ENCODE data around the gene ABCG5. TPM values are rescaled to one million over a fixed set of nuclear protein-coding genes. Genes with fewer than 3 reads are reported as not detected.

The ABCG5 gene
- total and polyA plus RNA-seq, 2 of the 4 experiments (the other 2 are of a cell fraction) = not detected

DNA sequence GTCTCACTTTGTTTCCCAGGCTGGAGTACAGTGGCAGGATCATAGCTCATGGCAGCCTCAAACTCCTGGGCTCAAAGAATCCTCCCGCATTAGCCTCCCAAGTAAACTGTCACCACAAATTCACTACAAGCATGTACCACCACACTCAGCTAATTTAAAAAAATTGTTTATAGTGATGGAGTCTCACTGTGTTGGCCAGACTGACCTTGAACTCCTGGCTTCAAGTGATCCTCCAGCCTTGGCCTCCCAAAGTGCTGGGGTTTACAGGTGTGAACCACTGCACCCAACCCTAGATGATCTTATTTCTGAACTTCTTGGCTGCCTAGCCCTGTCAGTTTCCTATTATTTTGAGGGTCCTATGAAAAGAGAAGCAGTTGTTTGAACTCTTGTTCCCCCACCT lies 50.0 kb downstream of the ABCG5 start:
- H4K5ac ChIP-seq (ENCODE audit: low read depth, low read length) = no peak overlapping the region
- BruUV-seq (replicated peaks) = no TSS peak
- no peak overlapping the region for H3K23ac ChIP-seq (ENCODE audit: low read depth, low read length)
- H3K14ac ChIP-seq (replicated peaks; ENCODE audit: low read depth, low read length) = no peak overlapping the region
- H3K9me3 ChIP-seq (ENCODE audit: control insufficient read depth, insufficient read depth, low read length) = no peaks in the 10 kb centered on the region
- no peaks in the 10 kb centered on the region for H4K20me1 ChIP-seq (ENCODE audit: insufficient read depth, low read length)
- H2BK15ac ChIP-seq (ENCODE audit: low read depth, low read length) = no peak overlapping the region
- no peaks in the 10 kb centered on the region for H3K79me1 ChIP-seq (ENCODE audit: low read depth in 1 of 2, low read length in 2 of 2)
- no peak overlapping the region for H3K18ac ChIP-seq (ENCODE audit: low read depth, low read length)
- TF ChIP-seq MAZ (IDR thresholded peaks at IDR 0.05; ENCODE audit: borderline replicate concordance, low read depth, low read length) = no peak
- TF ChIP-seq, protein P1, sequence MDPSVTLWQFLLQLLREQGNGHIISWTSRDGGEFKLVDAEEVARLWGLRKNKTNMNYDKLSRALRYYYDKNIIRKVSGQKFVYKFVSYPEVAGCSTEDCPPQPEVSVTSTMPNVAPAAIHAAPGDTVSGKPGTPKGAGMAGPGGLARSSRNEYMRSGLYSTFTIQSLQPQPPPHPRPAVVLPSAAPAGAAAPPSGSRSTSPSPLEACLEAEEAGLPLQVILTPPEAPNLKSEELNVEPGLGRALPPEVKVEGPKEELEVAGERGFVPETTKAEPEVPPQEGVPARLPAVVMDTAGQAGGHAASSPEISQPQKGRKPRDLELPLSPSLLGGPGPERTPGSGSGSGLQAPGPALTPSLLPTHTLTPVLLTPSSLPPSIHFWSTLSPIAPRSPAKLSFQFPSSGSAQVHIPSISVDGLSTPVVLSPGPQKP (IDR thresholded peaks at IDR 0.05; ENCODE audit: borderline replicate concordance, low read depth, low read length) = no peak
- no peak for TF ChIP-seq MXI1 (IDR thresholded peaks at IDR 0.05; ENCODE audit: borderline replicate concordance, low read depth, low read length)
- TF ChIP-seq RCOR1 (IDR thresholded peaks at IDR 0.05; ENCODE audit: insufficient replicate concordance, low read length) = no peak
- no peak for TF ChIP-seq RAD21 (IDR thresholded peaks at IDR 0.05; ENCODE audit: low read length)
- TF ChIP-seq, protein P2, sequence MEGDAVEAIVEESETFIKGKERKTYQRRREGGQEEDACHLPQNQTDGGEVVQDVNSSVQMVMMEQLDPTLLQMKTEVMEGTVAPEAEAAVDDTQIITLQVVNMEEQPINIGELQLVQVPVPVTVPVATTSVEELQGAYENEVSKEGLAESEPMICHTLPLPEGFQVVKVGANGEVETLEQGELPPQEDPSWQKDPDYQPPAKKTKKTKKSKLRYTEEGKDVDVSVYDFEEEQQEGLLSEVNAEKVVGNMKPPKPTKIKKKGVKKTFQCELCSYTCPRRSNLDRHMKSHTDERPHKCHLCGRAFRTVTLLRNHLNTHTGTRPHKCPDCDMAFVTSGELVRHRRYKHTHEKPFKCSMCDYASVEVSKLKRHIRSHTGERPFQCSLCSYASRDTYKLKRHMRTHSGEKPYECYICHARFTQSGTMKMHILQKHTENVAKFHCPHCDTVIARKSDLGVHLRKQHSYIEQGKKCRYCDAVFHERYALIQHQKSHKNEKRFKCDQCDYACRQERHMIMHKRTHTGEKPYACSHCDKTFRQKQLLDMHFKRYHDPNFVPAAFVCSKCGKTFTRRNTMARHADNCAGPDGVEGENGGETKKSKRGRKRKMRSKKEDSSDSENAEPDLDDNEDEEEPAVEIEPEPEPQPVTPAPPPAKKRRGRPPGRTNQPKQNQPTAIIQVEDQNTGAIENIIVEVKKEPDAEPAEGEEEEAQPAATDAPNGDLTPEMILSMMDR (conservative IDR thresholded peaks at IDR 0.05; ENCODE audit: low read depth, low read length) = no peak
- TF ChIP-seq BHLHE40 (IDR thresholded peaks at IDR 0.05; ENCODE audit: low read depth, low read length) = no peak
- no peak for TF ChIP-seq RFX5 (IDR thresholded peaks at IDR 0.05; ENCODE audit: low read depth, low read length)
- TF ChIP-seq, protein P3, sequence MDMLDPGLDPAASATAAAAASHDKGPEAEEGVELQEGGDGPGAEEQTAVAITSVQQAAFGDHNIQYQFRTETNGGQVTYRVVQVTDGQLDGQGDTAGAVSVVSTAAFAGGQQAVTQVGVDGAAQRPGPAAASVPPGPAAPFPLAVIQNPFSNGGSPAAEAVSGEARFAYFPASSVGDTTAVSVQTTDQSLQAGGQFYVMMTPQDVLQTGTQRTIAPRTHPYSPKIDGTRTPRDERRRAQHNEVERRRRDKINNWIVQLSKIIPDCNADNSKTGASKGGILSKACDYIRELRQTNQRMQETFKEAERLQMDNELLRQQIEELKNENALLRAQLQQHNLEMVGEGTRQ (IDR thresholded peaks at IDR 0.05; ENCODE audit: low read depth, low read length) = no peak
- TF ChIP-seq SMC3 (IDR thresholded peaks at IDR 0.05; ENCODE audit: low read depth, low read length) = no peak
- no peak for TF ChIP-seq NFE2L2 (IDR thresholded peaks at IDR 0.05; ENCODE audit: low read depth, low read length)
- no peak for TF ChIP-seq CHD1 (IDR thresholded peaks at IDR 0.05; ENCODE audit: low read depth, low read length)
- no peak overlapping the region for H4K91ac ChIP-seq (ENCODE audit: insufficient read depth, low read depth, low read length)
- H2BK20ac ChIP-seq (ENCODE audit: low read depth, low read length) = no peak overlapping the region
- no peak overlapping the region for H2BK120ac ChIP-seq (ENCODE audit: low read depth, low read length)
- peaks cover 3% of the 10 kb centered on the region; the same call in 1 of the 2 replicates for H3K4me1 ChIP-seq (ENCODE audit: control insufficient read depth, insufficient read depth, low read length)
- no peak overlapping the region for H3K9ac ChIP-seq (ENCODE audit: low read depth, low read length)
- H2AFZ ChIP-seq (replicated peaks; ENCODE audit: low read length, poor library complexity) = no peak overlapping the region
- no CpG with 5 or more reads among the region's 1 CpG for WGBS, 2 experiments (ENCODE audit: extremely low coverage in 2 of 2, insufficient read length in 1 of 2)
- ChIA-PET CTCF (no interaction called here), POLR2A (ENCODE audit: unreplicated experiment) (no interaction called here)
- no peak overlapping the region for H3K56ac ChIP-seq (ENCODE audit: extremely low read depth, insufficient read depth, low read length)
- DNase-seq (no peak), ATAC-seq (ENCODE audit: low read depth) (no peak)
- no peak overlapping the region for H3K4me2 ChIP-seq (ENCODE audit: low read depth, low read length)
- H3K27me3 ChIP-seq (ENCODE audit: control insufficient read depth, insufficient read depth, low read length) = no peaks in the 10 kb centered on the region
- H4K8ac ChIP-seq (ENCODE audit: low read depth in 2 of 2, low read length in 2 of 2) = no peak overlapping the region
- H2AK5ac ChIP-seq (ENCODE audit: low read depth, low read length) = no peak overlapping the region
- intact Hi-C loops (cut with micrococcal nuclease) = no loop called here
- H3K4ac ChIP-seq (ENCODE audit: low read depth, low read length) = no peak overlapping the region
- H3K4me3 ChIP-seq (ENCODE audit: insufficient read depth, low read depth, low read length) = no peak overlapping the region
- H2AK9ac ChIP-seq (replicated peaks; ENCODE audit: low read depth, low read length, poor library complexity) = no peak overlapping the region
- dilution Hi-C loops (cut with HindIII; ENCODE audit: low sequenced_read_pairs, unreplicated experiment) = no loop called here
- no peaks in the 10 kb centered on the region for H3K9me1 ChIP-seq (ENCODE audit: insufficient read depth, low read length)
- no peak overlapping the region for H3K27ac ChIP-seq (ENCODE audit: insufficient read depth, low read length)
- in situ Hi-C loops (cut with MboI; ENCODE audit: low sequenced_read_pairs) = no loop called here
- H3K36me3 ChIP-seq (ENCODE audit: control insufficient read depth, insufficient read depth, low read length) = no peaks in the 10 kb centered on the region
- H2BK5ac ChIP-seq (ENCODE audit: low read depth, low read length, poor library complexity, severe bottlenecking) = no peak overlapping the region

Data from IMR-90 (cell line).